Measurements from ENCODE around the gene NYNRIN. TPM values are rescaled to one million over a fixed set of nuclear protein-coding genes. Genes with fewer than 3 reads are reported as not detected.
"Not testable (repeated sequence)": the region's sequence is repeated elsewhere in the genome, so short reads cannot be mapped to it uniquely, and the experiment has no call there.

The NYNRIN gene
- polyA plus RNA-seq, 1 experiment = 10.5 TPM

DNA sequence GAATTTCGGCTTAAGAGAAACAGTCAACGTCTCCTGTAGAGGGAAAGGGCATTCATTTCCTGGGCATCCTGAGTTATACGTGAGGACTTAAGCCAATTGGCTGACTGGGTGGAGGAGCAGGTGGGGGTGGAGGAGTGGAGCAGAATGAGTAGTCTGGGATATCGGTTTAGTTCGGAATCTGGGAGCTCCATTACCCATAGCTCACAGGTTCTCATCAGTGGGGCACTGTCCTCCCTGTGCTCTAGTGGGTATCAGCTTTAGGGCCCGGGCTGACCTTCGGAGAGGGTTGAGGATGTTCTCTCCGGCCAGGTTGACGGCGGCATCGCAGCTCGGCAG, 43.1 kb downstream of the NYNRIN start:
- Histone ChIP-seq H3K9me3 (ENCODE audit: control insufficient read depth, insufficient read depth, low read length) (no peaks in the 10 kb centered on the region; the same call in 1 of the 2 replicates), H3K4me3 (ENCODE audit: low read depth, low read length) (peak overlapping the region; percentile 94), H3K27ac (ENCODE audit: low read depth, low read length) (peak overlapping the region; percentile 100), H3K27me3 (ENCODE audit: control insufficient read depth, insufficient read depth, low read length) (no peaks in the 10 kb centered on the region)
- TF ChIP-seq, protein P1, sequence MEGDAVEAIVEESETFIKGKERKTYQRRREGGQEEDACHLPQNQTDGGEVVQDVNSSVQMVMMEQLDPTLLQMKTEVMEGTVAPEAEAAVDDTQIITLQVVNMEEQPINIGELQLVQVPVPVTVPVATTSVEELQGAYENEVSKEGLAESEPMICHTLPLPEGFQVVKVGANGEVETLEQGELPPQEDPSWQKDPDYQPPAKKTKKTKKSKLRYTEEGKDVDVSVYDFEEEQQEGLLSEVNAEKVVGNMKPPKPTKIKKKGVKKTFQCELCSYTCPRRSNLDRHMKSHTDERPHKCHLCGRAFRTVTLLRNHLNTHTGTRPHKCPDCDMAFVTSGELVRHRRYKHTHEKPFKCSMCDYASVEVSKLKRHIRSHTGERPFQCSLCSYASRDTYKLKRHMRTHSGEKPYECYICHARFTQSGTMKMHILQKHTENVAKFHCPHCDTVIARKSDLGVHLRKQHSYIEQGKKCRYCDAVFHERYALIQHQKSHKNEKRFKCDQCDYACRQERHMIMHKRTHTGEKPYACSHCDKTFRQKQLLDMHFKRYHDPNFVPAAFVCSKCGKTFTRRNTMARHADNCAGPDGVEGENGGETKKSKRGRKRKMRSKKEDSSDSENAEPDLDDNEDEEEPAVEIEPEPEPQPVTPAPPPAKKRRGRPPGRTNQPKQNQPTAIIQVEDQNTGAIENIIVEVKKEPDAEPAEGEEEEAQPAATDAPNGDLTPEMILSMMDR (IDR thresholded peaks at IDR 0.05; ENCODE audit: low read depth, low read length) = no peak
- ChIA-PET CTCF (interaction anchor here (0.5 to 4.2 kb wide), 8 partner anchors 10 to 332 kb away, joined by 3 to 66 read pairs (median 5); partner anchors contain the start of genes ADCY4 and CIDEB), POLR2A (interaction anchor here (0.8 to 1.3 kb wide), 4 partner anchors 10 to 134 kb away, joined by 3 to 9 read pairs (median 6); partner anchors contain the start of genes CIDEB and KHNYN)
- no peak for DNase-seq (ENCODE audit: low read depth, low spot score)

DNA sequence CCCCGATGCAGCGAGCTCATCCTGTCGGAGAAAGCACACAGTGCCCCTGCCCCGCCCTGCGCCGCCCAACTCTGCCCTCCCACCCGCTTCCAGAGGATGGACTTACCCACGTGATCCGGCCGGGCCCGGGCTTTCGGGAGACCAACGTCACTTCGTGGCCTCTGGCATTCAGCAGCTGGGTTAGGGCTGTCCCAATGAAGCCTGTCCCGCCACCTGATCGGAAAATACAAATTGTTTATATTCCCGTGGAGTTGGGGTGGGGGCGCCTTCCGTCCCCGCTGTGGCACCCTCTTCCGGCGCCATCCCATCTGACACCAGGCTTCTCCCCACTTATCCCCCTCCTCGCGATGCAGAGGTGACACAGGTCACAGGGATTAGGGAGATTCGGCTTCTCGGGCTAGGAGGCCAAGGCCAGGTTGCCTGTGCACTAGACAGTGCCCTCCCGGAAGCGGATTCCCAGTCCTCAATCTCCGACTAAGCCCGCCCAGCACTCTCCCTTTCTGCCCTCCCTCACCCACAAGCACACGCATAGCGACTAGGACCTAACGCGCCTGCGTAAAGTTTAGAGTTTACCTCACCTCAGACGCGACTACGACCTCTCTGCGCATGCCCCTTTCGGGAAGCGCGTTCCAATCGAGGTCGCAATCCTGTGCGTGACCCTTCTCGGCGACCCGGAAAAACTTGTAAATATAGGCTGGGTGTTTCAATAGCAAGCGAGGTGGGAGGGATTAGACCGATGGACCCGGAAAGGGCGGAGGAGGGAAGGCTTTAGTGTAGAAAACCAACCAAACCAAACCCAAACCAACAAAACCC, 43.6 kb downstream of the NYNRIN start, which contains the start of gene SDR39U1:
SDR39U1 (minus strand) TSS at position 537 of the 813 bp plus-strand sequence; CDS start at position 530, 7 bp downstream.
- Histone ChIP-seq H3K27me3 (ENCODE audit: control insufficient read depth, insufficient read depth, low read length) (no peaks in the 10 kb centered on the region), H3K4me3 (ENCODE audit: low read depth, low read length) (peak within 1 kb of the TSS; percentile 94), H3K9me3 (ENCODE audit: control insufficient read depth, insufficient read depth, low read length) (no peaks in the 10 kb centered on the region; the same call in 1 of the 2 replicates), H3K27ac (ENCODE audit: low read depth, low read length) (peak within 1 kb of the TSS; percentile 100)
- TF ChIP-seq, protein P1 (IDR thresholded peaks at IDR 0.05; ENCODE audit: low read depth, low read length) = no peak
- peak; percentile 98 for DNase-seq (ENCODE audit: low read depth, low spot score)
- ChIA-PET CTCF (interaction anchor here (0.6 to 4.2 kb wide), 8 partner anchors 11 to 201 kb away, joined by 4 to 66 read pairs (median 5); partner anchors contain the start of genes ADCY4 and CIDEB), POLR2A (interaction anchor here (0.8 to 1.3 kb wide), 4 partner anchors 11 to 134 kb away, joined by 3 to 9 read pairs (median 6); partner anchors contain the start of genes CIDEB and KHNYN)

DNA sequence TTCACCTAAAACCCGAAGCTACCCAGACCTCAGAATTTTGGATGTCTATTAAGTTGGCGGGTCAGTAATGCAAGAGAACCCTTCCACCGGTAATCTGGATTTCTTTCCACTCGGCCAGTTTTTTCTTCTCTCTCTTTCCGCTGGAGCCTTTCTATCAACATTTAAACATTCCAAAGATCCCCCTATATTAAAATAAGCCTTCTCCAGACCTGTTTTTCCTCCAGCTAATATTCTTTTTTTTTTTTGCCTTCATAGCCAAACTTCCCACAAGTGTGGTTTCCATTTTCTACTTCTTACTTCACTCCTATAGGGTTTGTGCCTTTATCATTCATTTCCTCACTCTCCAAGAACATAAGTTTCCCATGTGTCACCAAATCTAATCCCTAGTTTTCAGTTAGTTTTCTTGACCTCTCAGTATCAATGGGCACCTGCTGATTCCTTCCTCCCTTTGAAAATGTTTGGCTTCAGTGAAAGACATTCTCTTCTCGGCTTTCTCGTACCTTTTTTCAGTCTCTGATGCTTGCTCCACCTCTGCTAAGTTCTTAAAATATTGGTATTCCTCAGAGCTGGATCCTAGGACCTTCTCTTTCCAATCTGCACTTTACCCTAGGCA, 44.4 kb downstream of the NYNRIN start:
- peak overlapping the region; percentile 61 for H3K27ac ChIP-seq (ENCODE audit: low read depth, low read length)
- TF ChIP-seq, protein P1 (IDR thresholded peaks at IDR 0.05; ENCODE audit: low read depth, low read length) = no peak
- no peaks in the 10 kb centered on the region for H3K27me3 ChIP-seq (ENCODE audit: control insufficient read depth, insufficient read depth, low read length)
- H3K9me3 ChIP-seq (ENCODE audit: control insufficient read depth, insufficient read depth, low read length) = no peaks in the 10 kb centered on the region; the same call in 1 of the 2 replicates
- CTCF ChIA-PET = interaction anchor here (4.2 kb wide), 1 partner anchor 11 kb away, joined by 66 read pairs; no protein-coding TSS in a partner anchor
- H3K4me3 ChIP-seq (ENCODE audit: low read depth, low read length) = peak overlapping the region; percentile 94
- DNase-seq (ENCODE audit: low read depth, low spot score) = no peak
- POLR2A ChIA-PET = interaction anchor here (0.6 kb wide), 1 partner anchor 79 kb away, joined by 5 read pairs; no protein-coding TSS in a partner anchor

DNA sequence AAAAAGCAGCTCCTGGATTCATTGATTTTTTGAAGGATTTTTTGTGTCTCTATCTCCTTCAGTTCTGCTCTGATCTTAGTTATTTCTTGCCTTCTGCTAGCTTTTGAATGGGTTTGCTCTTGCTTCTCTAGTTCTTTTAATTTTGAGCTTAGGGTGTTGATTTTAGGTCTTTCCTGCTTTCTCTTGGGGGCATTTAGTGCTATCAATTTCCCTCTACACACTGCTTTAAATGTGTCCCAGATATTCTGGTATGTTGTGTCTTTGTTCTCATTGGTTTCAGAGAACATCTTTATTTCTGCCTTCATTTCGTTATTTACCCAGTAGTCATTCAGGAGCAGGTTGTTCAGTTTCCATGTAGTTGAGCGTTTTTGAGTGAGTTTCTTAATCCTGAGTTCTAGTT, 52.0 kb downstream of the NYNRIN start:
- POLR2A ChIA-PET; H3K27me3 ChIP-seq (ENCODE audit: control insufficient read depth, insufficient read depth, low read length); H3K27ac ChIP-seq (ENCODE audit: low read depth, low read length); DNase-seq (ENCODE audit: low read depth, low spot score); H3K4me3 ChIP-seq (ENCODE audit: low read depth, low read length); H3K9me3 ChIP-seq (ENCODE audit: control insufficient read depth, insufficient read depth, low read length); CTCF ChIA-PET: not testable (repeated sequence)

DNA sequence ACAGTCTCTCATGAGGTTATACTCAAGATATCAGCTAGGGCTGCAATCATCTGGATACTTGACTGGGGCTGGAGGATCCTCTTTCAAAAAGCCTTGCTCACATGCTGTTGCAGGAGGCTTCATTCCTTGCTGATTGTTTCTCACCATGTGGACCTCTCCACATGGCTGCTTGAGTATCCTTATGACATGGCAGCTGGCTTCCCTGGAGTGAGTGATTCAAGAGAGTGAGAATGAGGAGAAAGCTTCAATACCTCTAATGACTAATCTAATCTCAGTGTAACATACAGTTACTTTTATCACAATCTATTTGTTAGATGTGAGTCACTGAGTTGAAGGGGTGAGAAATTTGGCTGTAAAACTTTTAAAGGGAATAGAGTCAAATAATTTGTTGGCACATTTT, 58.2 kb downstream of the NYNRIN start:
- DNase-seq (ENCODE audit: low read depth, low spot score) = no peak
- H3K4me3 ChIP-seq (ENCODE audit: low read depth, low read length) = no peak overlapping the region
- H3K27me3 ChIP-seq (ENCODE audit: control insufficient read depth, insufficient read depth, low read length) = no peaks in the 10 kb centered on the region
- H3K27ac ChIP-seq (ENCODE audit: low read depth, low read length) = no peak overlapping the region
- peaks cover 5% of the 10 kb centered on the region; the same call in 1 of the 2 replicates for H3K9me3 ChIP-seq (ENCODE audit: control insufficient read depth, insufficient read depth, low read length)
- TF ChIP-seq, protein P1 (IDR thresholded peaks at IDR 0.05; ENCODE audit: low read depth, low read length) = no peak
- POLR2A ChIA-PET = no interaction called here
- CTCF ChIA-PET = no interaction called here
